GM12878 (cell line): ENCODE data around the gene CCDC78. TPM values are rescaled to one million over a fixed set of nuclear protein-coding genes. Genes with fewer than 3 reads are reported as not detected.

Experiments
- ATAC-seq: fragments of 200-7000 bp; cut with Tn5 transposase; 3 replicates; pipeline ENCODE4 v1.9.1; 2020; ENCODE audit warnings: mild to moderate bottlenecking, moderate library complexity
- Bru-seq: library from RNA; stranded (reverse); fragments of 400-500 nt; gene quantifications from one replicate; lab custom pipeline; 2021; lab: Mats Ljungman, UMichigan
- BruChase-seq, 2 experiments: library from RNA; stranded (reverse); fragments of 400-500 nt; gene quantifications; one replicate each; lab custom pipeline; 2021; lab: Mats Ljungman, UMichigan
- BruUV-seq: library from RNA; stranded (reverse); fragments of 400-500 nt; replicated peaks from 2 replicates; lab custom pipeline; 2021; lab: Mats Ljungman, UMichigan
- CTCF ChIA-PET: fragments of 300-600 bp; sonication (Branson Sonifier 250); formaldehyde crosslinking; extraction: SDS; loops from one replicate; lab custom pipeline; 2021; ENCODE audit warnings: inconsistent platforms; lab: Yijun Ruan, JAX
- POLR2A ChIA-PET: fragments of 350-600 bp; formaldehyde crosslinking; extraction: SDS; loops from one replicate; lab custom pipeline; 2021; ENCODE audit warnings: inconsistent platforms; lab: Charles Lee
- RAD21 ChIA-PET: fragments of 300-600 bp; sonication (Branson Sonifier 250); formaldehyde crosslinking; loops from one replicate; lab custom pipeline; 2023; ENCODE audit warnings: antibody characterized with exemption; ENCODE audit not compliant: unreplicated experiment; lab: Charles Lee
- SMC1A ChIA-PET: fragments of 300-600 bp; sonication (Branson Sonifier 250); formaldehyde crosslinking; loops from one replicate; lab custom pipeline; 2023; ENCODE audit not compliant: unreplicated experiment, uncharacterized antibody; lab: Charles Lee
- DNase-seq: peaks from one replicate; pipeline ENCODE4 v3.0.0-alpha.2; 2011; ENCODE audit warnings: low read depth, low spot score
- FAIRE-seq: peaks from 3 replicates; lab custom pipeline; 2011; peaks lifted over from hg19 to GRCh38; lab: Jason Lieb, UNC
- H2AFZ ChIP-seq: 2 replicates; pipeline ENCODE4 v1.6.0; 2011; ENCODE audit warnings: low read depth, low read length, control low read depth; ENCODE audit not compliant: control insufficient read depth
- H3K27ac ChIP-seq: 2 replicates; pipeline ENCODE4 v1.5.1; 2011; ENCODE audit warnings: control low read depth; ENCODE audit not compliant: control insufficient read depth, insufficient read depth
- H3K27me3 ChIP-seq, 2 experiments: replicated peaks in 1 of 2; 2 replicates each; pipeline versions ENCODE4 v1.6.0 to v1.6.1; 2011; ENCODE audit warnings: low read length in 1 of 2; ENCODE audit not compliant: control insufficient read depth in 2 of 2, insufficient read depth in 2 of 2
- H3K36me3 ChIP-seq, 2 experiments: 2 replicates each; pipeline ENCODE4 v1.5.1; 2011; ENCODE audit warnings: low read length in 1 of 2; ENCODE audit not compliant: control insufficient read depth in 2 of 2, insufficient read depth in 2 of 2
- H3K4me1 ChIP-seq: 2 replicates; pipeline ENCODE4 v1.6.1; 2011; ENCODE audit warnings: mild to moderate bottlenecking, low read length, moderate library complexity, mixed read lengths; ENCODE audit not compliant: control insufficient read depth, insufficient read depth
- H3K4me2 ChIP-seq: 2 replicates; pipeline ENCODE4 v1.6.0; 2011; ENCODE audit warnings: control low read depth; ENCODE audit not compliant: control insufficient read depth, insufficient read depth
- H3K4me3 ChIP-seq: fragments of 200-600 bp; sonication (generic); 2 replicates; pipeline ENCODE4 v1.5.1; 2016
- H3K79me2 ChIP-seq: 2 replicates; pipeline ENCODE4 v1.6.0; 2011; ENCODE audit warnings: low read length; ENCODE audit not compliant: control insufficient read depth, insufficient read depth
- H3K9ac ChIP-seq: 2 replicates; pipeline ENCODE4 v1.8.0; 2011; ENCODE audit warnings: low read length, control low read depth, mixed read lengths; ENCODE audit not compliant: control insufficient read depth, insufficient read depth
- H3K9me3 ChIP-seq: replicated peaks from 3 replicates; pipeline ENCODE4 v1.5.1; 2011; ENCODE audit warnings: mild to moderate bottlenecking, low read length; ENCODE audit not compliant: control insufficient read depth, insufficient read depth
- H4K20me1 ChIP-seq: 2 replicates; pipeline ENCODE4 v1.6.0; 2011; ENCODE audit not compliant: control insufficient read depth, insufficient read depth
- BHLHE40 ChIP-seq, 2 experiments: fragments of 450-650 bp in 1 of 2; IDR thresholded peaks; 2 replicates each; pipeline ENCODE4 v1.6.1; 2011 to 2017; ENCODE audit warnings: low read depth in 2 of 2, borderline replicate concordance in 1 of 2, improper control_type of control experiment in 1 of 2, low read length in 1 of 2, mild to moderate bottlenecking in 1 of 2
- DPF2 ChIP-seq: fragments of 450-650 bp; IDR thresholded peaks from 2 replicates; pipeline ENCODE4 v1.6.1; 2017; ENCODE audit warnings: mild to moderate bottlenecking
- EGR1 ChIP-seq, 2 experiments: IDR thresholded peaks; 1 replicate in 1 of 2; 2 replicates in 1 of 2; pipeline ENCODE4 v1.6.1; 2011 to 2012; ENCODE audit warnings: low read depth in 2 of 2, low read length in 2 of 2, borderline replicate concordance in 1 of 2, mild to moderate bottlenecking in 1 of 2, moderate library complexity in 1 of 2
- GATAD2B ChIP-seq: fragments of 450-650 bp; conservative IDR thresholded peaks from 2 replicates; pipeline ENCODE4 v1.6.1; 2017; ENCODE audit warnings: low read depth, mild to moderate bottlenecking, moderate library complexity
- LARP7 ChIP-seq: fragments of 450-650 bp; IDR thresholded peaks from 2 replicates; pipeline ENCODE4 v1.6.1; 2017; ENCODE audit warnings: mild to moderate bottlenecking
- MTA3 ChIP-seq: IDR thresholded peaks from 2 replicates; pipeline ENCODE4 v1.6.1; 2012; ENCODE audit warnings: low read length, inconsistent platforms, borderline replicate concordance
- NRF1 ChIP-seq: conservative IDR thresholded peaks from 2 replicates; pipeline ENCODE4 v1.6.1; 2011; ENCODE audit warnings: mild to moderate bottlenecking, low read depth, low read length, improper control_type of control experiment
- POLR2AphosphoS2 ChIP-seq: IDR thresholded peaks from 2 replicates; pipeline ENCODE4 v1.6.1; 2011; ENCODE audit warnings: low read depth, mild to moderate bottlenecking, low read length, improper control_type of control experiment, moderate library complexity
- RB1 ChIP-seq: fragments of 450-650 bp; formaldehyde crosslinking; IDR thresholded peaks from 2 replicates; pipeline ENCODE4 v1.6.1; 2017; ENCODE audit warnings: mild to moderate bottlenecking, borderline replicate concordance
- SIN3A ChIP-seq: IDR thresholded peaks from 2 replicates; pipeline ENCODE4 v1.6.1; 2012; ENCODE audit warnings: low read depth, low read length, improper control_type of control experiment
- SMAD5 ChIP-seq: IDR thresholded peaks from 2 replicates; pipeline ENCODE4 v1.6.1; 2016; ENCODE audit warnings: antibody characterized with exemption, low read depth
- SMARCA5 ChIP-seq: fragments of 450-650 bp; IDR thresholded peaks from 2 replicates; pipeline ENCODE4 v1.6.1; 2017; ENCODE audit warnings: mild to moderate bottlenecking
- TAF1 ChIP-seq: IDR thresholded peaks from 2 replicates; pipeline ENCODE4 v1.6.1; 2011; ENCODE audit warnings: mild to moderate bottlenecking, low read depth, low read length, borderline replicate concordance
- TCF12 ChIP-seq: IDR thresholded peaks from 2 replicates; pipeline ENCODE4 v1.6.1; 2011; ENCODE audit warnings: low read depth, mild to moderate bottlenecking, low read length
- YBX1 ChIP-seq: fragments of 450-650 bp; IDR thresholded peaks from 2 replicates; pipeline ENCODE4 v1.6.1; 2016; ENCODE audit warnings: antibody characterized with exemption
- ZNF217 ChIP-seq: fragments of 450-650 bp; IDR thresholded peaks from 2 replicates; pipeline ENCODE4 v1.6.1; 2017; ENCODE audit warnings: antibody characterized with exemption, mild to moderate bottlenecking
- WGBS: methylation state at CpG from one replicate; pipeline ENCODE4 v1.1.6; 2016; ENCODE audit warnings: low lambda C conversion rate; ENCODE audit not compliant: insufficient replicate concordance, insufficient coverage; ENCODE audit errors: missing lambda C conversion rate; 5-methylcytosine and 5-hydroxymethylcytosine counted together
- in situ Hi-C: fragments of 300-500 bp; cut with MboI; formaldehyde crosslinking; loops from 9 replicates; pipeline ENCODE4 v1.14.3; 2018; ENCODE audit warnings: mixed read lengths
- intact Hi-C: fragments of 100-400 bp; cut with micrococcal nuclease; formaldehyde crosslinking; loops from one replicate; pipeline ENCODE4 v1.14.2; 2022; ENCODE audit not compliant: unreplicated experiment
- long read RNA-seq, 2 experiments: library from polyadenylated mRNA; unstranded; transcript quantifications; one replicate each; pipeline ENCODE4 v2.0.0, GENCODE V29; 2019 to 2020
- polyA minus RNA-seq, 3 experiments: library from RNA; depleted of rRNA, polyadenylated mRNA; stranded (reverse); fragments of >200 nt; gene quantifications; 2 replicates each; pipeline ENCODE4 v1.2.3, GENCODE V29; 2011
- polyA plus RNA-seq, 11 experiments: library from polyadenylated mRNA; depleted of rRNA in 4 of 11; unstranded in 6 of 11; stranded (reverse) in 5 of 11; fragments of >200 nt; fragmentation: Nextera tagmentation in 4 of 11; fragmentation: Illumina TruSeq in 1 of 11; extraction: Ambion mirVana in 4 of 11; extraction: Trizol in 1 of 11; gene quantifications; 1 replicate in 1 of 11; 2 replicates in 10 of 11; pipeline versions ENCODE4 v1.2.1 to v1.2.3, GENCODE V29; 2011 to 2016; ENCODE audit warnings: inconsistent platforms in 2 of 11, missing spikeins in 2 of 11, low read depth in 1 of 11
- total RNA-seq, 4 experiments: library from RNA; depleted of rRNA in 3 of 4; stranded (reverse); fragments of >200 nt in 3 of 4; fragmentation: Illumina TruSeq in 1 of 4; extraction: Trizol in 1 of 4; gene quantifications; 2 replicates each; pipeline versions ENCODE4 v1.2.1 to v1.2.3, GENCODE V29; 2013 to 2021

The CCDC78 gene
- 22.0 and 22.6 TPM in 2 replicates for total RNA-seq (2013; cell fraction: nucleolus; rRNA removed)
- total RNA-seq (2014; rRNA removed) = 12.2 and 16.2 TPM in 2 replicates
- total RNA-seq (2014; rRNA removed; fragmentation: Illumina TruSeq; extraction: Trizol) = 3.0 and 4.7 TPM in 2 replicates
- 16.2 and 18.7 TPM in 2 replicates for total RNA-seq (2021)
- polyA plus RNA-seq (2011; ENCODE audit: low read depth) = 1.5 TPM
- 3.2 and 7.2 TPM in 2 replicates for polyA plus RNA-seq (2011; rRNA removed)
- 6.3 and 14.9 TPM in 2 replicates for polyA plus RNA-seq (2011; cell fraction: cytosol; rRNA removed)
- 244 and 248 TPM in 2 replicates for polyA plus RNA-seq (2011; cell fraction: nucleus; rRNA removed)
- polyA plus RNA-seq (2012) = 7.9 and 9.8 TPM in 2 replicates
- polyA plus RNA-seq (2014; fragmentation: Illumina TruSeq; extraction: Trizol) = 1.1 and 2.5 TPM in 2 replicates
- polyA plus RNA-seq (2014; fragmentation: Nextera tagmentation; extraction: Ambion mirVana) = under 1 TPM; 0.10 to 0.97 TPM
- 26.2 and 32.6 TPM in 2 replicates for polyA plus RNA-seq (2014; rRNA removed)
- 1 to 10 TPM; 3.1 to 6.1 TPM for polyA plus RNA-seq (2016; fragmentation: Nextera tagmentation; extraction: Ambion mirVana)
- 2.3 and 5.2 TPM in 2 replicates for polyA minus RNA-seq (2011; rRNA and poly(A)+ RNA removed)
- 0.52 and 2.0 TPM in 2 replicates for polyA minus RNA-seq (2011; cell fraction: cytosol; rRNA and poly(A)+ RNA removed)
- polyA minus RNA-seq (2011; cell fraction: nucleus; rRNA and poly(A)+ RNA removed) = 17.3 and 25.4 TPM in 2 replicates
- percentile 47 among the genes with signal in this experiment for Bru-seq, nascent RNA
- BruChase-seq, experiment 1, labeled RNA remaining after a 6-hour chase = percentile 44 among the genes with signal in this experiment
- BruChase-seq, experiment 2, labeled RNA remaining after a 2-hour chase = percentile 41 among the genes with signal in this experiment
- long read RNA-seq, experiment 1, partial matches to known transcripts = 1 of 2 reads
- long read RNA-seq, experiment 1, other reads (novel, unspliced or antisense) = 1 of 2 reads
- long read RNA-seq, experiment 2 = 0 reads

GRCh38 chr16:726438-727290 lies at the start of gene CCDC78, which contains the start of gene HAGHL:
Gene CCDC78 (minus strand): TSS chr16:726443. CDS start chr16:726367, 76 bp downstream.
Gene HAGHL (plus strand): TSS chr16:727106. CDS start chr16:727510, 404 bp downstream.
- in situ Hi-C loops (no loop called here), intact Hi-C loops (no loop called here)
- Histone ChIP-seq H3K79me2 (no peaks in the 10 kb centered on the region; the same call in 1 of the 2 replicates), H4K20me1 (no peaks in the 10 kb centered on the region), H3K36me3 (no peaks in the 10 kb centered on the region; a peak in 2 of 4 replicates), H3K9me3 (no peaks in the 10 kb centered on the region), H3K9ac (peak within 1 kb of the TSS; percentile 73), H3K4me1 (peaks cover 13% of the 10 kb centered on the region), H3K27me3 (no peaks in the 10 kb centered on the region), H2AFZ (peak within 1 kb of the TSS; percentile 37), H3K27ac (peak within 1 kb of the TSS; percentile 74), H3K4me2 (peak within 1 kb of the TSS; percentile 100), H3K4me3 (peak within 1 kb of the TSS; percentile 87)
- ATAC-seq (peak; percentile 50), FAIRE-seq (no peak), DNase-seq (no peak)
- no TSS peak for BruUV-seq
- CTCF ChIA-PET = interaction anchor here (0.8 kb wide), 2 partner anchors 10 to 14 kb away, joined by 3 read pairs; no protein-coding TSS in a partner anchor
- WGBS = 7% methylated on average over 46 of the region's 88 CpGs
- TF ChIP-seq LARP7 (peak; percentile 63; the same call in 1 of the 2 replicates), ZNF217 (peak; percentile 80; the same call in 1 of the 2 replicates), GATAD2B (peak; percentile 50; the same call in 1 of the 2 replicates), NRF1 (peak; percentile 21; the same call in 1 of the 2 replicates), YBX1 (no peak), POLR2AphosphoS2 (0 out of 2 replicates have a peak, but pooled peaks have one; percentile 42), SMARCA5 (peak; percentile 99), TAF1 (no peak), RB1 (peak; percentile 36; the same call in 1 of the 2 replicates), SIN3A (peak; percentile 60; the same call in 1 of the 2 replicates), EGR1 (IDR thresholded peaks at IDR 0.05; ENCODE audit: borderline replicate concordance in 1 of 2, low read depth in 2 of 2, low read length in 2 of 2) (peak in 1 of 2 experiments; percentile 32; a peak in 1 of 3 replicates), SMAD5 (no peak), MTA3 (no peak), TCF12 (0 out of 2 replicates have a peak, but pooled peaks have one; percentile 3), DPF2 (peak; percentile 43; the same call in 1 of the 2 replicates), BHLHE40 (IDR thresholded peaks at IDR 0.05; ENCODE audit: borderline replicate concordance in 1 of 2, low read depth in 2 of 2, low read length in 1 of 2) (peak; percentile 28 to 71; a peak in 2 of 4 replicates)
- SMC1A ChIA-PET = interaction anchor here (1.7 kb wide), 2 partner anchors 12 to 14 kb away, joined by 3 to 5 read pairs; partner anchors contain the start of gene METRN
- POLR2A ChIA-PET = interaction anchor here (1.4 to 6.3 kb wide), 2 partner anchors 11 to 32 kb away, joined by 4 to 60 read pairs; partner anchors contain the start of gene CIAO3
- RAD21 ChIA-PET = no interaction called here
